GM23338 (cell line): ENCODE results near the gene ANKRD1. TPM values are rescaled to one million over a fixed set of nuclear protein-coding genes. Genes with fewer than 3 reads are reported as not detected.

Experiments used
- ATAC-seq: fragments of 200-7000 bp; cut with Tn5 transposase; 3 replicates; pipeline ENCODE4 v1.9.1; 2020
- DNase-seq: peaks from one replicate; pipeline ENCODE4 v3.0.0-alpha.2; 2015; ENCODE audit warnings: low spot score
- H2AFZ ChIP-seq: fragments of 200-600 bp; sonication (generic); 2 replicates; pipeline ENCODE4 v1.8.0; 2016; ENCODE audit warnings: antibody characterized with exemption, mild to moderate bottlenecking, moderate library complexity
- H3F3A ChIP-seq: fragments of 200-600 bp; sonication (generic); replicated peaks from 2 replicates; pipeline ENCODE4 v1.8.0; 2017; ENCODE audit warnings: antibody characterized with exemption, mixed run types, low read depth
- H3K27ac ChIP-seq: fragments of 200-600 bp; sonication (generic); 2 replicates; pipeline ENCODE4 v1.6.1; 2016; ENCODE audit warnings: low read depth
- H3K27me3 ChIP-seq: fragments of 200-600 bp; sonication (generic); 2 replicates; pipeline ENCODE4 v1.8.0; 2016; ENCODE audit warnings: mild to moderate bottlenecking, mixed run types, moderate library complexity; ENCODE audit not compliant: insufficient read depth
- H3K36me3 ChIP-seq: fragments of 200-600 bp; sonication (generic); 2 replicates; pipeline ENCODE4 v1.8.0; 2016; ENCODE audit warnings: mild to moderate bottlenecking; ENCODE audit not compliant: insufficient read depth
- H3K4me1 ChIP-seq: fragments of 200-600 bp; sonication (generic); 2 replicates; pipeline ENCODE4 v1.8.0; 2016; ENCODE audit warnings: mild to moderate bottlenecking, moderate library complexity; ENCODE audit not compliant: insufficient read depth
- H3K4me2 ChIP-seq: fragments of 200-600 bp; sonication (generic); 2 replicates; pipeline ENCODE4 v1.7.1; 2017; ENCODE audit warnings: mixed run types
- H3K4me3 ChIP-seq: fragments of 200-600 bp; sonication (generic); 2 replicates; pipeline ENCODE4 v1.6.1; 2016; ENCODE audit warnings: mixed run types
- H3K79me2 ChIP-seq: fragments of 200-600 bp; sonication (generic); replicated peaks from 2 replicates; pipeline ENCODE4 v1.8.0; 2017; ENCODE audit warnings: mild to moderate bottlenecking; ENCODE audit not compliant: insufficient read depth
- H3K9me2 ChIP-seq: fragments of 200-600 bp; sonication (generic); 2 replicates; pipeline ENCODE4 v1.8.0; 2017; ENCODE audit not compliant: insufficient read depth
- H4K20me1 ChIP-seq: fragments of 200-600 bp; sonication (generic); replicated peaks from 2 replicates; pipeline ENCODE4 v1.8.0; 2017; ENCODE audit warnings: mild to moderate bottlenecking; ENCODE audit not compliant: insufficient read depth
- H3K27ac Mint-ChIP-seq: 2 replicates; pipeline ENCODE4 v1.8.0; 2020; ENCODE audit warnings: inconsistent platforms, mild to moderate bottlenecking, moderate library complexity, mixed read lengths
- H3K27me3 Mint-ChIP-seq: 3 replicates; pipeline ENCODE4 v1.8.0; 2022; ENCODE audit warnings: low read depth, mild to moderate bottlenecking, moderate library complexity, mixed read lengths, inconsistent platforms; ENCODE audit not compliant: insufficient read depth, poor library complexity
- H3K36me3 Mint-ChIP-seq: 3 replicates; pipeline ENCODE4 v1.8.0; 2021; ENCODE audit warnings: low read depth, mild to moderate bottlenecking, inconsistent platforms, moderate library complexity, mixed read lengths
- H3K4me1 Mint-ChIP-seq: 3 replicates; pipeline ENCODE4 v1.8.0; 2020; ENCODE audit warnings: mild to moderate bottlenecking, inconsistent platforms, mixed read lengths
- H3K4me3 Mint-ChIP-seq: 3 replicates; pipeline ENCODE4 v1.8.0; 2021; ENCODE audit warnings: moderate library complexity, mild to moderate bottlenecking, inconsistent platforms, mixed read lengths
- H3K9me3 Mint-ChIP-seq: 3 replicates; pipeline ENCODE4 v1.8.0; 2020; ENCODE audit warnings: moderate library complexity, mild to moderate bottlenecking, inconsistent platforms, mixed read lengths
- EZH2 ChIP-seq: fragments of 200-600 bp; sonication (generic); IDR thresholded peaks from one replicate; pipeline ENCODE4 v1.8.0; 2017; ENCODE audit warnings: antibody characterized with exemption, mild to moderate bottlenecking, low read depth; ENCODE audit not compliant: unreplicated experiment
- JUNB ChIP-seq: IDR thresholded peaks from one replicate; pipeline ENCODE4 v1.6.1; 2016; ENCODE audit warnings: antibody characterized with exemption; ENCODE audit not compliant: unreplicated experiment
- NANOG ChIP-seq: IDR thresholded peaks from 2 replicates; pipeline ENCODE4 v1.6.1; 2016; ENCODE audit warnings: antibody characterized with exemption, borderline replicate concordance
- POLR2AphosphoS5 ChIP-seq: IDR thresholded peaks from 2 replicates; pipeline ENCODE4 v1.6.1; 2016; ENCODE audit warnings: antibody characterized with exemption, low read depth
- REST ChIP-seq: IDR thresholded peaks from one replicate; pipeline ENCODE4 v1.6.1; 2018; ENCODE audit warnings: antibody characterized with exemption; ENCODE audit not compliant: unreplicated experiment
- STAT1 ChIP-seq: IDR thresholded peaks from one replicate; pipeline ENCODE4 v1.6.1; 2016; ENCODE audit warnings: antibody characterized with exemption; ENCODE audit not compliant: unreplicated experiment
- ZNF114 ChIP-seq: fragments of 250-450 bp; sonication (Bioruptor Pico); IDR thresholded peaks from 2 replicates; pipeline ENCODE4 v1.5.0; 2020; ENCODE audit warnings: mild to moderate bottlenecking, moderate library complexity
- polyA plus RNA-seq: library from polyadenylated mRNA; unstranded; fragments of >200 nt; fragmentation: Nextera tagmentation; extraction: Ambion mirVana; gene quantifications from 2 replicates; pipeline ENCODE4 v1.2.1, GENCODE V29; 2016
- total RNA-seq: library from RNA; depleted of rRNA; stranded (reverse); fragments of >200 nt; shearing (Covaris generic); gene quantifications from 2 replicates; pipeline ENCODE4 v1.2.3, GENCODE V29; 2014
- TF ChIP-seq, protein P1 (sequence below), 2 experiments: fragments of 200-600 bp in 1 of 2; sonication (generic) in 1 of 2; conservative IDR thresholded peaks; 2 replicates each; pipeline versions ENCODE4 v1.5.1 to v1.6.1; 2016 to 2017; ENCODE audit warnings: antibody characterized with exemption in 2 of 2, low read depth in 2 of 2, mild to moderate bottlenecking in 2 of 2, moderate library complexity in 1 of 2
- TF ChIP-seq, protein P2 (sequence below): IDR thresholded peaks from 2 replicates; pipeline ENCODE4 v1.6.1; 2016; ENCODE audit warnings: antibody characterized with exemption

The ANKRD1 gene
- total and polyA plus RNA-seq, 2 experiments from 2014 or later = 0.10 TPM; not detected in 1

- Mint-ChIP-seq H3K36me3 (peaks cover 9% of the 10 kb centered on the region; the same call in 2 of the 3 replicates), H3K9me3 (peaks cover 16% of the 10 kb centered on the region), H3K27ac (no peak overlapping the region), H3K27me3 (no peaks in the 10 kb centered on the region), H3K4me1 (peaks cover 26% of the 10 kb centered on the region), H3K4me3 (no peak overlapping the region)
- no peaks in the 10 kb centered on the region for H4K20me1 ChIP-seq
- no peaks in the 10 kb centered on the region for H3K79me2 ChIP-seq
- H3K4me3 ChIP-seq = no peak overlapping the region
- no peaks in the 10 kb centered on the region for H3K27me3 ChIP-seq
- ATAC-seq (no peak), DNase-seq (no peak)
- TF ChIP-seq NANOG (no peak), ZNF114 (no peak), POLR2AphosphoS5 (no peak), JUNB (no peak), EZH2 (no peak), REST (no peak), STAT1 (no peak)
- TF ChIP-seq, protein P1, sequence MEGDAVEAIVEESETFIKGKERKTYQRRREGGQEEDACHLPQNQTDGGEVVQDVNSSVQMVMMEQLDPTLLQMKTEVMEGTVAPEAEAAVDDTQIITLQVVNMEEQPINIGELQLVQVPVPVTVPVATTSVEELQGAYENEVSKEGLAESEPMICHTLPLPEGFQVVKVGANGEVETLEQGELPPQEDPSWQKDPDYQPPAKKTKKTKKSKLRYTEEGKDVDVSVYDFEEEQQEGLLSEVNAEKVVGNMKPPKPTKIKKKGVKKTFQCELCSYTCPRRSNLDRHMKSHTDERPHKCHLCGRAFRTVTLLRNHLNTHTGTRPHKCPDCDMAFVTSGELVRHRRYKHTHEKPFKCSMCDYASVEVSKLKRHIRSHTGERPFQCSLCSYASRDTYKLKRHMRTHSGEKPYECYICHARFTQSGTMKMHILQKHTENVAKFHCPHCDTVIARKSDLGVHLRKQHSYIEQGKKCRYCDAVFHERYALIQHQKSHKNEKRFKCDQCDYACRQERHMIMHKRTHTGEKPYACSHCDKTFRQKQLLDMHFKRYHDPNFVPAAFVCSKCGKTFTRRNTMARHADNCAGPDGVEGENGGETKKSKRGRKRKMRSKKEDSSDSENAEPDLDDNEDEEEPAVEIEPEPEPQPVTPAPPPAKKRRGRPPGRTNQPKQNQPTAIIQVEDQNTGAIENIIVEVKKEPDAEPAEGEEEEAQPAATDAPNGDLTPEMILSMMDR (conservative IDR thresholded peaks at IDR 0.05; ENCODE audit: low read depth in 2 of 2) = no peak
- TF ChIP-seq, protein P2, sequence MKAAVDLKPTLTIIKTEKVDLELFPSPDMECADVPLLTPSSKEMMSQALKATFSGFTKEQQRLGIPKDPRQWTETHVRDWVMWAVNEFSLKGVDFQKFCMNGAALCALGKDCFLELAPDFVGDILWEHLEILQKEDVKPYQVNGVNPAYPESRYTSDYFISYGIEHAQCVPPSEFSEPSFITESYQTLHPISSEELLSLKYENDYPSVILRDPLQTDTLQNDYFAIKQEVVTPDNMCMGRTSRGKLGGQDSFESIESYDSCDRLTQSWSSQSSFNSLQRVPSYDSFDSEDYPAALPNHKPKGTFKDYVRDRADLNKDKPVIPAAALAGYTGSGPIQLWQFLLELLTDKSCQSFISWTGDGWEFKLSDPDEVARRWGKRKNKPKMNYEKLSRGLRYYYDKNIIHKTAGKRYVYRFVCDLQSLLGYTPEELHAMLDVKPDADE = no peak
- H3K36me3 ChIP-seq = 0 out of 2 replicates have a peak, but pooled peaks cover 2% of the 10 kb centered on the region
- H3K27ac ChIP-seq = no peak overlapping the region
- 0 out of 2 replicates have a peak, but pooled peaks cover 4% of the 10 kb centered on the region for H3K9me2 ChIP-seq
- H2AFZ ChIP-seq = no peak overlapping the region
- no peak overlapping the region for H3K4me2 ChIP-seq
- no peaks in the 10 kb centered on the region for H3F3A ChIP-seq
- H3K4me1 ChIP-seq = peaks cover 8% of the 10 kb centered on the region
These were observed 54.8 kb downstream of the ANKRD1 start for GRCh38 chr10:90866050-90866598.

DNA sequence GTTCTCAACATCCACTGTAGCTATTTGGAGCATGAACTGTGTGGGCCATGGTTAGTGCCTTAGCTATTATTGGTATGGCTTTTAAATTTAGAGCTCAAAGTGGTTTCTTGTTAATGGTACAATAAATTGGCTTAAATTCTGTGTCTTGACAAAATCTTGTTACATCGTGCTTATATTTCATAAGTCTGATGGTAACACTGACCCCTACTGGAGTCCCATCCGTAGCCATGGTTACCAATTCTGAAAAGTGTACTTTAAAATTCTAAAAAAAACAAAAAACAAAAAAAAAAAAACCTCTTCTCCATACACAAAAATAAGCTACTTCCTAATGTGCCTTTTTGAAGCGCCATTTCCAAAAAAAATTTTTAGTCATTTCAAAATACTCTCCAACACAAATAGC, 55.5 kb downstream of the ANKRD1 start:
- Histone ChIP-seq H4K20me1 (no peaks in the 10 kb centered on the region), H3K4me1 (peaks cover 7% of the 10 kb centered on the region), H3K27me3 (no peaks in the 10 kb centered on the region), H3F3A (no peaks in the 10 kb centered on the region), H3K79me2 (no peaks in the 10 kb centered on the region), H3K4me3 (no peak overlapping the region), H3K36me3 (0 out of 2 replicates have a peak, but pooled peaks cover 2% of the 10 kb centered on the region), H3K4me2 (no peak overlapping the region), H3K9me2 (0 out of 2 replicates have a peak, but pooled peaks cover 4% of the 10 kb centered on the region), H3K27ac (no peak overlapping the region), H2AFZ (no peak overlapping the region)
- DNase-seq (peak; percentile 19), ATAC-seq (no peak)
- no peak for TF ChIP-seq NANOG
- TF ChIP-seq, protein P1 (conservative IDR thresholded peaks at IDR 0.05; ENCODE audit: low read depth in 2 of 2) = peak; percentile 39 to 46; a peak in 3 of 4 replicates
- no peak for TF ChIP-seq STAT1
- TF ChIP-seq ZNF114 = no peak
- Mint-ChIP-seq H3K27ac (no peak overlapping the region), H3K36me3 (peaks cover 9% of the 10 kb centered on the region; the same call in 2 of the 3 replicates), H3K4me3 (no peak overlapping the region), H3K9me3 (peaks cover 16% of the 10 kb centered on the region), H3K4me1 (peaks cover 23% of the 10 kb centered on the region), H3K27me3 (no peaks in the 10 kb centered on the region)
